ENCODE measurements around the gene ANXA9. TPM values are rescaled to one million over a fixed set of nuclear protein-coding genes. Genes with fewer than 3 reads are reported as not detected.

The ANXA9 gene
- total RNA-seq, 1 experiment from 2014 or later, result 1.2 TPM

DNA sequence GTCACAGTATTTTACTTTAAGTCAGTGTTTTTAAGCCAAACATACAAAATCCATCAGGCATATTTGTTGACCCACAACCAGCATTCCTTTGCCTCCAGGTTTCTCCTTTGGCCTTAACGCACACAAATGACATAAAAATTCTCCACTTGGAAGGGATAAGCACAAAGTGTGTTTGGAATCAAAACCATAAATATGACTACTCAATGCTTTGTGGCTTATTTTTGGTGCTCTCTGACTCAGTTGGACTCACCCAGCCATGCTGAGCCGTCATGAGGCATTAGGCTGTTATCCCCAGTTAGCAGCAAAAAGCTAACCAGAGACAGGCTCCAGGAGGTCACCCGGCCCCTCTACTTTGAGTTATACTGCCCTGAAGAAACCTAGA is 27.1 kb downstream of the ANXA9 start:
- CTCF ChIA-PET, result no interaction called here

GRCh38 chr1:151009674-151010345 is 27.7 kb downstream of the ANXA9 start:
- ATAC-seq, result no peak
- in situ Hi-C loops (cut with HindIII; ENCODE audit: low pct_unique_long_range_greater_than_20kb, low sequenced_read_pairs) (no loop called here), intact Hi-C loops (cut with micrococcal nuclease; ENCODE audit: unreplicated experiment) (no loop called here)
- POLR2A ChIA-PET, result no interaction called here
- CTCF ChIA-PET, result no interaction called here
- Histone ChIP-seq H3K27me3 (ENCODE audit: control insufficient read depth, insufficient read depth, low read length) (no peaks in the 10 kb centered on the region), H3K4me1 (ENCODE audit: control insufficient read depth, insufficient read depth, low read length) (peaks cover 7% of the 10 kb centered on the region), H3K36me3 (ENCODE audit: control insufficient read depth, insufficient read depth, low read length) (no peaks in the 10 kb centered on the region), H3K9me3 (ENCODE audit: control insufficient read depth, insufficient read depth, low read depth, low read length) (no peaks in the 10 kb centered on the region), H3K27ac (ENCODE audit: low read length) (peak overlapping the region; percentile 94; the same call in 1 of the 2 replicates), H3K4me3 (ENCODE audit: low read depth in 2 of 2, low read length in 2 of 2) (peak overlapping the region in 1 of 2 experiments; percentile 91; a peak in 1 of 4 replicates)
- no peak for DNase-seq (ENCODE audit: low read depth, low spot score)
- no TSS peak for BruUV-seq (replicated peaks)
- TF ChIP-seq CTCF (IDR thresholded peaks at IDR 0.05) (no peak), REST (IDR thresholded peaks at IDR 0.05; ENCODE audit: insufficient read depth in 1 of 2, low read depth in 2 of 2, low read length in 1 of 2) (no peak), TCF7L2 (IDR thresholded peaks at IDR 0.05; ENCODE audit: low read depth, low read length) (no peak)

More for the DNA sequence above, 27.1 kb downstream of the ANXA9 start:
- Histone ChIP-seq H3K27me3 (ENCODE audit: control insufficient read depth, insufficient read depth, low read length) (no peaks in the 10 kb centered on the region), H3K4me3 (ENCODE audit: low read depth in 2 of 2, low read length in 2 of 2) (peak overlapping the region; percentile 91 to 95), H3K36me3 (ENCODE audit: control insufficient read depth, insufficient read depth, low read length) (no peaks in the 10 kb centered on the region), H3K9me3 (ENCODE audit: control insufficient read depth, insufficient read depth, low read depth, low read length) (no peaks in the 10 kb centered on the region), H3K27ac (ENCODE audit: low read length) (peak overlapping the region; percentile 94), H3K4me1 (ENCODE audit: control insufficient read depth, insufficient read depth, low read length) (peaks cover 7% of the 10 kb centered on the region)
- no peak for DNase-seq (ENCODE audit: low read depth, low spot score)
- POLR2A ChIA-PET, result no interaction called here
- BruUV-seq (replicated peaks), result no TSS peak
- intact Hi-C loops (cut with micrococcal nuclease; ENCODE audit: unreplicated experiment), result no loop called here
- no peak for TF ChIP-seq POLR2AphosphoS5 (IDR thresholded peaks at IDR 0.05; ENCODE audit: low read depth, low read length)
- TF ChIP-seq SIN3A (IDR thresholded peaks at IDR 0.05; ENCODE audit: borderline replicate concordance, insufficient read depth, low read depth, low read length), result no peak
- no peak for TF ChIP-seq REST (IDR thresholded peaks at IDR 0.05; ENCODE audit: insufficient read depth in 1 of 2, low read depth in 2 of 2, low read length in 1 of 2)
- TF ChIP-seq CTCF (IDR thresholded peaks at IDR 0.05), result no peak
- no peak for TF ChIP-seq TCF7L2 (IDR thresholded peaks at IDR 0.05; ENCODE audit: low read depth, low read length)
- in situ Hi-C loops (cut with HindIII; ENCODE audit: low pct_unique_long_range_greater_than_20kb, low sequenced_read_pairs), result no loop called here
- no peak for ATAC-seq

Measured in Panc1 (cell line).